GM18867 (cell line): Measurements from ENCODE around the gene OSBPL10.
"Not testable (repeated sequence)": the region's sequence is repeated elsewhere in the genome, so short reads cannot be mapped to it uniquely, and the experiment has no call there.

Experiments
- ATAC-seq: cut with Tn5 transposase; IDR thresholded peaks from one replicate; pipeline ENCODE4 v1.9.1; 2021; ENCODE audit warnings: mild to moderate bottlenecking, moderate library complexity; ENCODE audit not compliant: unreplicated experiment

The OSBPL10 gene

GRCh38 chr3:31981206-31982181, at the start of gene OSBPL10, which contains the start of gene ZNF860:
OSBPL10 (minus strand) TSS chr3:31981262; CDS start chr3:31981179, 83 bp downstream.
ZNF860 (plus strand) TSS chr3:31981750; CDS start chr3:31989080, 7,330 bp downstream.
- peak; percentile 29 for ATAC-seq

GRCh38 chr3:32026593-32026992, 45.5 kb upstream of the OSBPL10 start:
- ATAC-seq, result no peak

GRCh38 chr3:32022947-32023346, 41.9 kb upstream of the OSBPL10 start:
- no peak for ATAC-seq

- no peak for ATAC-seq
Observed at GRCh38 chr3:32021748-32022147, 40.7 kb upstream of the OSBPL10 start.

- ATAC-seq, result no peak
Observed at GRCh38 chr3:32021155-32021554, 40.1 kb upstream of the OSBPL10 start.

- peak; percentile 81 for ATAC-seq
Observed at GRCh38 chr3:32018757-32019564, 37.9 kb upstream of the OSBPL10 start.

GRCh38 chr3:32017286-32017685, 36.2 kb upstream of the OSBPL10 start:
- no peak for ATAC-seq

GRCh38 chr3:32015638-32016037, 34.6 kb upstream of the OSBPL10 start:
- not testable (repeated sequence) for ATAC-seq

- not testable (repeated sequence) for ATAC-seq
Observed at GRCh38 chr3:32010699-32011098, 29.6 kb upstream of the OSBPL10 start.

- ATAC-seq, result no peak
Observed at GRCh38 chr3:32009957-32010356, 28.9 kb upstream of the OSBPL10 start.

- no peak for ATAC-seq
Observed at GRCh38 chr3:32009101-32009500, 28.0 kb upstream of the OSBPL10 start.

GRCh38 chr3:32004113-32004765, 23.2 kb upstream of the OSBPL10 start:
- no peak for ATAC-seq

- ATAC-seq, result no peak
Observed at GRCh38 chr3:32003380-32003779, 22.3 kb upstream of the OSBPL10 start.

- no peak for ATAC-seq
Observed at GRCh38 chr3:32002561-32003368, 21.7 kb upstream of the OSBPL10 start.

GRCh38 chr3:32000877-32001276, 19.8 kb upstream of the OSBPL10 start:
- ATAC-seq, result no peak

- ATAC-seq, result no peak
Observed at GRCh38 chr3:31999907-32000439, 18.9 kb upstream of the OSBPL10 start.

GRCh38 chr3:31997500-31997899, 16.4 kb upstream of the OSBPL10 start:
- ATAC-seq, result no peak

GRCh38 chr3:31996195-31996594, 15.1 kb upstream of the OSBPL10 start:
- no peak for ATAC-seq

- not testable (repeated sequence) for ATAC-seq
Observed at GRCh38 chr3:31995026-31995425, 14.0 kb upstream of the OSBPL10 start.

- ATAC-seq, result no peak
Observed at GRCh38 chr3:31993843-31994242, 12.8 kb upstream of the OSBPL10 start.
